MG63 (cell line): ENCODE data around the gene ZNF845. TPM values are rescaled to one million over a fixed set of nuclear protein-coding genes. Genes with fewer than 3 reads are reported as not detected.
"Not testable (repeated sequence)": the region's sequence is repeated elsewhere in the genome, so short reads cannot be mapped to it uniquely, and the experiment has no call there.

Experiments
- DNase-seq: peaks from one replicate; pipeline ENCODE4 v3.0.0-alpha.2; 2020
- H3K27me3 ChIP-seq: fragments of 250-450 bp; sonication (Bioruptor Pico); 2 replicates; pipeline ENCODE4 v1.5.1; 2020; ENCODE audit warnings: mild to moderate bottlenecking, moderate library complexity
- H3K36me3 ChIP-seq: fragments of 250-450 bp; sonication (Bioruptor Pico); 2 replicates; pipeline ENCODE4 v1.5.1; 2020; ENCODE audit warnings: mild to moderate bottlenecking, moderate library complexity
- H3K4me3 ChIP-seq: fragments of 250-450 bp; sonication (Bioruptor Pico); 2 replicates; pipeline ENCODE4 v1.5.1; 2020; ENCODE audit warnings: mild to moderate bottlenecking, moderate library complexity
- H3K9me3 ChIP-seq: fragments of 250-450 bp; sonication (Bioruptor Pico); 2 replicates; pipeline ENCODE4 v1.5.1; 2020; ENCODE audit warnings: mild to moderate bottlenecking, moderate library complexity
- total RNA-seq: library from RNA; depleted of rRNA; stranded (reverse); fragments of >200 nt; shearing (Covaris generic); gene quantifications from 2 replicates; pipeline ENCODE4 v1.2.3, GENCODE V29; 2014; ENCODE audit warnings: low replicate concordance

Gene ZNF845
- total RNA-seq, 1 experiment from 2014 or later, result 2.6 TPM

GRCh38 chr19:53365134-53365898, 31.8 kb downstream of the ZNF845 start, which contains the start of gene ZNF525:
TSS of gene ZNF525 (plus strand) at chr19:53365705. CDS start at chr19:53372282, 6,577 bp downstream.
- no peaks in the 10 kb centered on the region for H3K27me3 ChIP-seq
- peak within 1 kb of the TSS; percentile 61 for H3K4me3 ChIP-seq
- H3K36me3 ChIP-seq, result no peaks in the 10 kb centered on the region
- H3K9me3 ChIP-seq, result no peaks in the 10 kb centered on the region
- peak; percentile 79 for DNase-seq

GRCh38 chr19:53365899-53366493, 32.4 kb downstream of the ZNF845 start:
- H3K27me3 ChIP-seq, result no peaks in the 10 kb centered on the region
- DNase-seq, result peak; percentile 39
- H3K36me3 ChIP-seq, result no peaks in the 10 kb centered on the region
- no peaks in the 10 kb centered on the region for H3K9me3 ChIP-seq
- peak overlapping the region; percentile 61 for H3K4me3 ChIP-seq

DNA sequence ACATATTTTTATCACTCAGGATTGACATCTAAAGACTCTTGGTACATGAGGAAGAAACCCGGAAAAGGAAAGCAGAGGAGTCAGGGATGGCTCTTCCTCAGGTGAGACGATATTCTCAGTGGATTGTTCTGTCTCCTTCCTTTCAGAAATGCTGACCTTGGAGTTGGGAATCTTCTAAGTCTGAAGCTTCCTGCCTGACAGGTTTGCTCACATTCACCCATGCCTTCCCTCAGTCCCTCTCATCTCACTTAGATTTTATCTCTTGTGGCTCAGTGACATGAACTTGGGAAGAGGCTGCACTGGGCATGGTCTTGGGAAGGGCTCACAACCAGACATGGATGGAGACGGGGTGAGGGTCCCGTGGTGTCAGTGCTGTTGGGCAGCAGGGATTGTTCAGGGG, 38.6 kb downstream of the ZNF845 start:
- no peak overlapping the region for H3K4me3 ChIP-seq
- DNase-seq, result no peak
- H3K27me3 ChIP-seq, result no peaks in the 10 kb centered on the region
- H3K36me3 ChIP-seq, result no peaks in the 10 kb centered on the region
- no peaks in the 10 kb centered on the region for H3K9me3 ChIP-seq

DNA sequence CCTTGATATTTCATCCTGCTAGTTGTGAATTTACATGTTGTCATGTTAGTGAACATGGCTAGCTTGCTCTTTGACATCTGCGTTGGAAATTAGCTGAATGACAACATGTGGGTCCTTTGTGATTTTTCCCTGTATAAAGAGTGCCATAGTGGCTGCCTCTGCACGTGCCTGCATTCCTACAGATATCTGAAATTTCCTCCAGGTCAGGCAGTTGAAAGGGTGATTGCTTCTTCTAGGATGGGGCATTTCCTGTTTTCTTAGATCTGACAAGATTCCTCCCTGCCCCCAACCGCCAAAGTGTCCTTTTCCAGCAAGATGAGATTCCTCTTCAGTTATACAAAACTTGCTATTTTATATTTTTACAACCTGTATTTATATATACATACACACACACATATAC, 40.7 kb downstream of the ZNF845 start:
- Histone ChIP-seq H3K9me3 (no peaks in the 10 kb centered on the region; the same call in 1 of the 2 replicates), H3K4me3 (no peak overlapping the region), H3K36me3 (no peaks in the 10 kb centered on the region), H3K27me3 (no peaks in the 10 kb centered on the region)
- no peak for DNase-seq

DNA sequence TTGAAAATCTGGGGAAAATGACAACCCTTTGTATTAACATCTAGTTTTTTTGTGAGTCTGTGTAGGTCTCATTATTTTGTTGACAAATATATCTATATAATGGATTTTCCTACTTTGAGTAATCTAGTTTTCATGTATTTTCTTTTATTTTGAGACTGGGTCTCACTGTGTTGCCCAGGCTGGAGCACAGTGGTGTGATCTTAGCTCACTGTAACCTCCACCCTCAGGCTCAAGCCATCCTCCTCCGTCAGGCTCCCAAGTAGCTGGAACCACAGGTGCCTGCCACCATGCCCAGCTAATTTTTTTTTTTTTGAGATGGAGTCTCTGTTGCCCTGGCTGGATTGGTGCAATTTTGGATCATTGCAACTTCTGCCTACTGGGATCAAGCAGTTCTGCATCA, 41.2 kb downstream of the ZNF845 start:
- no peaks in the 10 kb centered on the region; the same call in 1 of the 2 replicates for H3K9me3 ChIP-seq
- H3K4me3 ChIP-seq, result no peak overlapping the region
- no peaks in the 10 kb centered on the region for H3K36me3 ChIP-seq
- no peak for DNase-seq
- no peaks in the 10 kb centered on the region for H3K27me3 ChIP-seq

DNA sequence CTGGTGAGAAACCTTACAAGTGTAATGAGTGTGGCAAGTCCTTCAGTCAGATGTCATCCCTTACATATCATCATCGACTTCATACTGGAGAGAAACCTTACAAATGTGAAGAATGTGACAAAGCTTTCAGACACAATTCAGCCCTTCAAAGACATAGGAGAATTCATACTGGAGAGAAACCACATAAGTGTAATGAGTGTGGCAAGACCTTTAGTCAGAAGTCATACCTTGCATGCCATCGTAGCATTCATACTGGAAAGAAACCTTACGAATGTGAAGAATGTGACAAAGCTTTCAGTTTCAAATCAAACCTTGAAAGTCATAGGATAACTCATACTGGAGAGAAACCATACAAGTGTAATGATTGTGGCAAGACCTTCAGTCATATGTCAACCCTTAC, 47.8 kb downstream of the ZNF845 start:
- DNase-seq, result no peak
- H3K4me3 ChIP-seq, result no peak overlapping the region

GRCh38 chr19:53388168-53388567, 54.6 kb downstream of the ZNF845 start:
- Histone ChIP-seq H3K4me3 (no peak overlapping the region), H3K27me3 (no peaks in the 10 kb centered on the region), H3K36me3 (no peaks in the 10 kb centered on the region), H3K9me3 (peaks cover 16% of the 10 kb centered on the region)
- DNase-seq, result no peak

More for the DNA sequence above, 47.8 kb downstream of the ZNF845 start:
- Histone ChIP-seq H3K36me3 (no peaks in the 10 kb centered on the region), H3K27me3 (no peaks in the 10 kb centered on the region), H3K9me3 (peaks cover 14% of the 10 kb centered on the region)

DNA sequence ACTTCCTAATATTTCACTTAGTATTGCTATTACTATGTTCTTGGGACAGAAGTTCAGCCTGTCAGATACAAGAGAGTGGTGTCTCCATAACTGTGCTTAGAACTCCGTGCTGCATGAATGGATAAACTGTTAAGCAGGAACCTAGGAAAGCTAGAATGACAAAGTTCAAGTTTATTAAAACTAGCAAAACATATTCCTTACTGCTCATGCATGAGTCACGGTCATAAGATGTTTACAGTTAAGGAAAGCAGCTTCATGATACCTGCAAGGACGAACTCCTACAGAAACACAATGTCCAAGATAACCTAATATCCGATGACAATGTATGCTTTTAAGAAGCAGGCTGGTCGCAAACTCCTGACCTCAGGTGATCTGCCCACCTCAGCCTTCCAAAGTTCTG, 55.4 kb downstream of the ZNF845 start:
- no peak overlapping the region for H3K4me3 ChIP-seq
- no peaks in the 10 kb centered on the region for H3K36me3 ChIP-seq
- DNase-seq, result no peak
- H3K9me3 ChIP-seq, result peaks cover 10% of the 10 kb centered on the region
- H3K27me3 ChIP-seq, result no peaks in the 10 kb centered on the region

GRCh38 chr19:53389571-53389970, 56.0 kb downstream of the ZNF845 start:
- Histone ChIP-seq H3K27me3 (no peaks in the 10 kb centered on the region), H3K9me3 (peaks cover 7% of the 10 kb centered on the region), H3K36me3 (no peaks in the 10 kb centered on the region), H3K4me3 (no peak overlapping the region)
- DNase-seq, result no peak

DNA sequence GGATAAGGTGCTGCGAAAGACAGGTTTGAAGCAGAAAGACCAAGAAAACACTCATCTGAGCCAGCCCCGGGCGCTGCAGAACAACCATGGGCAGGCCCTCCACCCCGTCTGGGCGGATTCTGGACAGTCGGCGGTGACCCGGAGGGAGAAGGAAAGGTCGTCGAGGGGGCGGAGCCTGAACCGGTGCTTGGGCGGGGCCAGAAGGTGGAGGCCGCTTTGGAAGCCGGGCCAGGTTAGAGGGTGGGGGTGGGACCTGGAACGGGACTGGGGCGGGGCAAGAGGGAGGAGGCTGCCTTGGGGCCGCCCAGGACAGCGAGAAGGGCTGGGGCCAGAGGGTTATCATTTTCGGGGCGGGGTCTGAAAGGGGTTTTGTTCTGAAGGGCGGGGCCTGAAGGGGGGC, 56.4 kb downstream of the ZNF845 start:
- no peak for DNase-seq
- Histone ChIP-seq H3K27me3 (no peaks in the 10 kb centered on the region), H3K9me3 (peaks cover 5% of the 10 kb centered on the region), H3K36me3 (no peaks in the 10 kb centered on the region), H3K4me3 (no peak overlapping the region)

GRCh38 chr19:53394522-53394973, 61.0 kb downstream of the ZNF845 start:
- peaks cover 1% of the 10 kb centered on the region; the same call in 1 of the 2 replicates for H3K9me3 ChIP-seq
- H3K4me3 ChIP-seq, result peak overlapping the region; percentile 73
- DNase-seq, result peak; percentile 62
- H3K36me3 ChIP-seq, result peaks cover 15% of the 10 kb centered on the region
- H3K27me3 ChIP-seq, result no peaks in the 10 kb centered on the region

DNA sequence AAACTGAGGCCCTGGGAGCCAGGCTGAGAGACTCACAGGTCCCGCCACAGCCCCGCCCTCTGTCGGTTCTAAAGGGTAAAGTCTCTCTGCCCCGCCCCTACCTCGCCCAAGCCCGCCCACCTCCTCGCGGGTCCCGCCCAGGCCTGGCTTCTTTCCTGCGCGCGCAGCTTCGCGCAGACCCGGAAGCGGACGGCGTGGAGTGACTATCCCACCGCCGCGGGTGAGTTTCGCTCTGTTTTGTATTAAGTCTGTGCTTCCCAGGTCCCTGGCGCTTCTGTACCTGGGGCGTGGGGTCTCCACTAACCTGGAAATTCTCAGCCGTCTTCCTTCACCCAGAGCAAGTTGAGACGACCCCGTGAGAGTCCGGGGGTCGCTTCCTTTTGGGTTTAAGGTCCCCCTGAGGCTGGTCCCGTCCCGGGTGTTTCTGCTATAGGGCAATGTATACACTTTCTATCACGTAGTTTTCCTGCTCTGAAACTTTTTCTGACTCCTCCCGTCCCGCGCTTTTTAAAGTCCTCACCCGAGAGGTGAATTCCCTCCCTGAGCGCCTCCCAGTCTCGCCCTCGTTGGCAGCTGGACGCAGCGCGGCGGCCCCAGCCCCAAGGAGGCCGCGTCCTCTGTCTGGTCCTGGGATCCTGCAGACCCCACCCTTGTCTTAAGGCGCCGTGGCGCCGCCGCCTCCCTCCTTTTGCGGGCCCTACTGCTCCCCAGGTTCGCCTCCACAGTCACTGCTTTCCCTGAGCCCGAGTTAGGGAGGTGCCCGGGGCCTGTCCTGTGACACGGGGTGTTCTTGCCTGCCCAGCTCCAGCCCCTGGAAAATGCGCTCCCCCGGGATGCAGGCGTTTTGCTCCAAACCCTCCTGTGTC, 61.7 kb downstream of the ZNF845 start, which contains the start of gene ZNF765:
Gene ZNF765 (plus strand): TSS at position 176 of the 866 bp plus-strand sequence. CDS start 2,867 bp downstream, outside the sequence.
- Histone ChIP-seq H3K36me3 (peaks cover 22% of the 10 kb centered on the region), H3K27me3 (no peaks in the 10 kb centered on the region), H3K9me3 (peaks cover 4% of the 10 kb centered on the region; the same call in 1 of the 2 replicates), H3K4me3 (peak within 1 kb of the TSS; percentile 73)
- peak; percentile 92 for DNase-seq

DNA sequence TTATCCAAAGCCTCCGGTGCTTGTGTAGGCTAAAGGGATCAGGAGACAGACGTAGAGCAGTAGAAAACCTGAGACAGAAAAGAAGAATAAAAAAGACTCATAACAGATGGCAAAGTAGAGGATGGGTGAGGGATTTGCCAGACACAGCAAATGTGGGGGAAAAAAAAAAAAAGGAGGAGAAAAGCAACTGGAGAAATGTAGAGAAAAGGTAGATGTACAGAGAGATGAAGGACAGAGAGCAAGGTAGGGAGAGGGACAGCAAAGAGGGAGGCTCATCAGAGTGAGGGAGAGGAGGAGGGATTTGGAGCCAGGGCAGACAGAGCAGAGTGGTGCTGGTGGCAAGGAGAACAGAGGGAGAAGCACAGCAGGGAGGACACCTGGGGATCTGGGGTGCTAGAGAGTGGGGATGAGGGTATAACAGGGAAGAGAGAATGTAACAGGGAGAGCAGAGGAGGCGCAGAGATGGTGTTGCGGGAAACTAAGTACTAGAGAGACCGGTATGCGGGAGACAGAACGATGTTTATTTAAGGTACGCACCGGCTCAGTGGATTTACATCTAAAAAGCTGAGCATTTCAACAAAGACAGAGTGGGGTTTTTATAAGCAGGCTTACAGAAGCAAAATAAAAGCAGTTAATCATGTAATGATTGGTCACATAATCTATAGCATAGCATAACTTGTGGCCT, 62.4 kb downstream of the ZNF845 start:
- H3K27me3 ChIP-seq, DNase-seq, H3K9me3 ChIP-seq: not testable (repeated sequence)
- H3K4me3 ChIP-seq, result peak overlapping the region; percentile 73
- H3K36me3 ChIP-seq, result peaks cover 28% of the 10 kb centered on the region

DNA sequence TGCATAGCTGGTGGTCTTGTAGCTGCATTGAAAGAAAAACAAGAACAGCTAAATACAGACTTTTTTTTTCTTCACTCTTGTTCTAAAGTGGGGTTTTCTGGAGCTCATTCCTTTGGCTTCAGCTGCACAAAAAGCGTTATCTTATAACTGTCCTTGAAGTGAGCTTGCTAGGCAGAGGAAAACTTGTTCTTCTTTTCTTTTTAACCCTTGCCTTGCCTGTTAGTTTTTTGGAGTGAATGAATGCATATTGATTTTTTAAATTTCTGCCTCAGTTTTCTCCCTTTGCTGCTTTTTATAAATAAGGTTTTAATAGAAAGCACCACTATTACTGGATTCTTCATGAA, 62.9 kb downstream of the ZNF845 start:
- Histone ChIP-seq H3K36me3 (peaks cover 30% of the 10 kb centered on the region), H3K4me3 (no peak overlapping the region), H3K27me3 (no peaks in the 10 kb centered on the region), H3K9me3 (peaks cover 4% of the 10 kb centered on the region; the same call in 1 of the 2 replicates)
- no peak for DNase-seq

GRCh38 chr19:53397918-53398317, 64.4 kb downstream of the ZNF845 start:
- H3K27me3 ChIP-seq, DNase-seq, H3K4me3 ChIP-seq, H3K9me3 ChIP-seq: not testable (repeated sequence)
- H3K36me3 ChIP-seq, result peaks cover 43% of the 10 kb centered on the region
